Measurements from ENCODE around the gene ZBTB32.

DNA sequence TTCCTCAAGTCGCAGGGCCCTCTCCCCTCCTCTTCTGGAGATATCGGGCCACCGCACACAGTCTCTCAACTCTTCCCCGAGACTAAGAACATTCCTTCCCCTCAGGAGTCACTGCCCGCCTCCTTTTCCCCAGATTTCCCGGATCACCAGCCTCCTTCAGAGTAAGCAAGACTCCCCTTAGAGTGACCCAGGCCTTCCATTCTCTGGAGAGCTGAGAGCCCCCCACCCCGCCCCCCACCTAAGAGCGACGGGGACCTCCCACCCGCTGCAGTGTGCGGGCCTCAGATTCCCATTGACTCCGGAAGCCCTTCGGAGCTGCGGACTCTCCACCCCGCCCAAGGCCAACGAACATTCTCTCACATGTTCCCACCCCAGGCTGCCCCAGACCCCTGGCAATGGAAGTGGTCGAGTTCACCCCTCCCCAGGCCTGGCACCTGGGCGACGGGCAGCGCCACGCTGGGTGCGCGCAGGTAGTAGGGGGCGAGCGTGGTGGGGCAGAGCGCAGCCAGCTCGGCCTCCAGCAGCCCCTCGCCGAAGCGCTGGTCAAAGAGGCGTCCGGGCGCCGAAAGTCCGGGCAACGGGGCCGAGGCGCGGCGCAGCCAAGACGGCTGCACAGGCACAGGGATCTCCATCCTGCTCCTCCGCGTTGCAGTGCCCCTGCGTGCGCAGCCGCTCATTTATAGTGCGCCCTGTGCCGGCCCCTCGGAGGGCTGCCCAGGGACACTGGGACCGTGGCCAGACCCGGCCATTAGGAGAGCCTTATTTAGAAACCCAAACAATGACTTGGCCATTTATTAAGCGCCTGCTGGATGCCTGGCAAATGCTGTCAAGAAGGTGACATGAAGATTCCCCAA lies 52.2 kb downstream of the ZBTB32 start, which contains the start of gene HSPB6:
- TF ChIP-seq, protein P1, sequence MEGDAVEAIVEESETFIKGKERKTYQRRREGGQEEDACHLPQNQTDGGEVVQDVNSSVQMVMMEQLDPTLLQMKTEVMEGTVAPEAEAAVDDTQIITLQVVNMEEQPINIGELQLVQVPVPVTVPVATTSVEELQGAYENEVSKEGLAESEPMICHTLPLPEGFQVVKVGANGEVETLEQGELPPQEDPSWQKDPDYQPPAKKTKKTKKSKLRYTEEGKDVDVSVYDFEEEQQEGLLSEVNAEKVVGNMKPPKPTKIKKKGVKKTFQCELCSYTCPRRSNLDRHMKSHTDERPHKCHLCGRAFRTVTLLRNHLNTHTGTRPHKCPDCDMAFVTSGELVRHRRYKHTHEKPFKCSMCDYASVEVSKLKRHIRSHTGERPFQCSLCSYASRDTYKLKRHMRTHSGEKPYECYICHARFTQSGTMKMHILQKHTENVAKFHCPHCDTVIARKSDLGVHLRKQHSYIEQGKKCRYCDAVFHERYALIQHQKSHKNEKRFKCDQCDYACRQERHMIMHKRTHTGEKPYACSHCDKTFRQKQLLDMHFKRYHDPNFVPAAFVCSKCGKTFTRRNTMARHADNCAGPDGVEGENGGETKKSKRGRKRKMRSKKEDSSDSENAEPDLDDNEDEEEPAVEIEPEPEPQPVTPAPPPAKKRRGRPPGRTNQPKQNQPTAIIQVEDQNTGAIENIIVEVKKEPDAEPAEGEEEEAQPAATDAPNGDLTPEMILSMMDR (IDR thresholded peaks at IDR 0.05), result no peak
- no peak for TF ChIP-seq POLR2A (IDR thresholded peaks at IDR 0.05)
